Gastrocnemius medialis (tissue), 4 donors: Measurements from ENCODE around the gene SMYD2.

ENCODE experiments used
- POLR2A ChIP-seq, 2 donors: fragments of 450-650 bp; IDR thresholded peaks; one replicate each; pipeline ENCODE4 v1.6.1; 2017; ENCODE audit warnings: antibody characterized with exemption in 2 of 2, mild to moderate bottlenecking in 2 of 2, moderate library complexity in 2 of 2
- TF ChIP-seq, protein P1 (sequence below), 5 experiments: fragments of 450-650 bp in 3 of 5; fragments of 200-600 bp in 2 of 5; sonication (generic) in 2 of 5; IDR thresholded peaks in 4 of 5; conservative IDR thresholded peaks in 1 of 5; 1 replicate in 4 of 5; 2 replicates in 1 of 5; pipeline ENCODE4 v1.5.1; 2016 to 2019; ENCODE audit warnings: antibody characterized with exemption in 5 of 5, mild to moderate bottlenecking in 3 of 5, moderate library complexity in 3 of 5

DNA sequence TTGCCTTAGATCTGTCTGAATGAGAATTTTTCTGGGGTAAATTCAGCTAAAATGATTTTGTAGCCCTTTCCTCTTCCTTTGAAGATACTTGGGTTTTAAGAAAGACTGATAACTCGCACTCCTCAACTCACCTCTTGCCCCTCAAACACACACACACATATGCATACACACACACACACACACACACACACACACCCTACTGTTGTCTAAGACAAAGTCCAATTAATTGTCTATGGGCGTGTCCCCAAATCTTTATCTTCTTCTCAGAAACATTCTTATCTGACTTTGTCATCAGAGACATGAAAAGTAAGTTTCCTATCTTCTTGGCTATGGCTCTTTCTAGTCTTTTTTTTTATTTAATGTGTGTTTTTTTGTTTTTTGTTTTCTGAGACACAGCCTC is 36.1 kb upstream of the SMYD2 start:
- TF ChIP-seq, protein P1, sequence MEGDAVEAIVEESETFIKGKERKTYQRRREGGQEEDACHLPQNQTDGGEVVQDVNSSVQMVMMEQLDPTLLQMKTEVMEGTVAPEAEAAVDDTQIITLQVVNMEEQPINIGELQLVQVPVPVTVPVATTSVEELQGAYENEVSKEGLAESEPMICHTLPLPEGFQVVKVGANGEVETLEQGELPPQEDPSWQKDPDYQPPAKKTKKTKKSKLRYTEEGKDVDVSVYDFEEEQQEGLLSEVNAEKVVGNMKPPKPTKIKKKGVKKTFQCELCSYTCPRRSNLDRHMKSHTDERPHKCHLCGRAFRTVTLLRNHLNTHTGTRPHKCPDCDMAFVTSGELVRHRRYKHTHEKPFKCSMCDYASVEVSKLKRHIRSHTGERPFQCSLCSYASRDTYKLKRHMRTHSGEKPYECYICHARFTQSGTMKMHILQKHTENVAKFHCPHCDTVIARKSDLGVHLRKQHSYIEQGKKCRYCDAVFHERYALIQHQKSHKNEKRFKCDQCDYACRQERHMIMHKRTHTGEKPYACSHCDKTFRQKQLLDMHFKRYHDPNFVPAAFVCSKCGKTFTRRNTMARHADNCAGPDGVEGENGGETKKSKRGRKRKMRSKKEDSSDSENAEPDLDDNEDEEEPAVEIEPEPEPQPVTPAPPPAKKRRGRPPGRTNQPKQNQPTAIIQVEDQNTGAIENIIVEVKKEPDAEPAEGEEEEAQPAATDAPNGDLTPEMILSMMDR (IDR thresholded peaks at IDR 0.05 in 4 of 5, conservative IDR thresholded peaks at IDR 0.05 in 1 of 5): no peak
- TF ChIP-seq POLR2A (IDR thresholded peaks at IDR 0.05): no peak
